NCI-H1417 (cell line): Measurements from ENCODE around the gene CCDC30.
A peak's percentile ranks its signal among the peaks of the same experiment; 100 is the strongest.
"Not testable (repeated sequence)": the region's sequence is repeated elsewhere in the genome, so short reads cannot be mapped to it uniquely, and the experiment has no call there.

ENCODE experiments used
- DNase-seq, 3 experiments: peaks; one replicate each; lab custom pipeline; 2025; lab: John Stamatoyannopoulos, UW

CCDC30 gene

DNA sequence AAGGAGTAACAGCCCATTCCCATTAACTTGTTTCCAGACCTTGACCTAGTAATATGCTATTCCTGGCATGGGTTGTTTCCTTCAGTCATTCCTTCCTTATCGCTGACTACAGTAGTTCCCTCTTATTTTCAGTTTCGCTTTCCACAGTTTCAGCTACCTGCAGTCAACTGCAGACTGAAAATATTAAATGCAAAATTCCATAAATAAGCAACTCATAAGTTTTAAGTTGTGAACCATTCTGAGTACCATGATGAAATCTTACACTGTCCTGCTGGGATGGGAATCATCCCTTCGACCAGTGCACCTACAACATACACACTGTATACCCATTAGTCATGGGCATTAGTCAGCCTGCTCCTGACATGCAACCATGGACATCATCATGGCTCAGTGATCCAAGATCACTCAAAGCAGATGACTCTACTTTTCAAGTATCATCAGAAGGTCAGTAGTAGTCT lies 66.7 kb downstream of the CCDC30 start:
- no peak for DNase-seq

- DNase-seq: no peak
These were observed 68.0 kb downstream of the CCDC30 start for GRCh38 chr1:42531043-42531442.

- DNase-seq: no peak
These were observed 70.2 kb downstream of the CCDC30 start for GRCh38 chr1:42533101-42533863.

GRCh38 chr1:42541104-42541503 lies 78.0 kb downstream of the CCDC30 start:
- no peak for DNase-seq

DNA sequence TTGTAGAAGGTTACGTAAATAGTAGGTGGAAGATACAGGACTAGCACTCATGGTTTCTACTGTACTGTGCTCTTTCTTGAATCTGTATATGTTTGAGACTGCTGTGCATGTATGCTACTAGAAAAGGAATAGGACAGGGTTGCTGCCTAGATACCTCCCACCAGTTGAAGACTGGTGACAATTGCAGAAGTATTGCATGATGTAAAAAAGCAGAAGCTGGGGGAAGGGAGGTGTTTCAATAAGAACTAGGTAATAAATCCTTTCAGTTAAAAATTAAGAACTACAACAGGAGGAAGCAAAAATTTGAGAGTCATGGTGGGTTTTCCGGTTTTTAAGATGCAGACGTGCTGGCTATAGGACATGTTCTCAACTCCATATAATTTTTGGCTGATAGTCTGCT lies 88.1 kb downstream of the CCDC30 start:
- no peak for DNase-seq

DNA sequence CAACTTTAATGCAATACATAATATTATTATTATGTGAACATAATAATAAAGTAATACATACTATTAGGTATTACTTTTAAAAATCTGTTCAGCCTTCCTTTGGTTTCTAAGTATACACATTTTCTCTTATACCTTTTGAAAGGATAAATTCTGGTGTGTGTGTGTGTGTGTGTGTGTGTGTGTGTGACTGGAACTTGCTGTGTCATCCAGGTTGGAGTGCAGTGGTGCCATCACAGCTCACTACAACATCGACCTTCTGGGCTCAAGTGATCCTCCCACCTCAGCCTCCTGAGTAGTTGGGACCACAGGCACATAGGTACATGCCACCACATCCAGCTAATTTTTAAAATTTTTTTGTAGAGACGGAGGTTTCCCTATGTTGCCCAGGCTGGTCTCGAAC lies 88.5 kb downstream of the CCDC30 start:
- DNase-seq: no peak

GRCh38 chr1:42552636-42553035 lies 89.5 kb downstream of the CCDC30 start:
- no peak for DNase-seq

DNA sequence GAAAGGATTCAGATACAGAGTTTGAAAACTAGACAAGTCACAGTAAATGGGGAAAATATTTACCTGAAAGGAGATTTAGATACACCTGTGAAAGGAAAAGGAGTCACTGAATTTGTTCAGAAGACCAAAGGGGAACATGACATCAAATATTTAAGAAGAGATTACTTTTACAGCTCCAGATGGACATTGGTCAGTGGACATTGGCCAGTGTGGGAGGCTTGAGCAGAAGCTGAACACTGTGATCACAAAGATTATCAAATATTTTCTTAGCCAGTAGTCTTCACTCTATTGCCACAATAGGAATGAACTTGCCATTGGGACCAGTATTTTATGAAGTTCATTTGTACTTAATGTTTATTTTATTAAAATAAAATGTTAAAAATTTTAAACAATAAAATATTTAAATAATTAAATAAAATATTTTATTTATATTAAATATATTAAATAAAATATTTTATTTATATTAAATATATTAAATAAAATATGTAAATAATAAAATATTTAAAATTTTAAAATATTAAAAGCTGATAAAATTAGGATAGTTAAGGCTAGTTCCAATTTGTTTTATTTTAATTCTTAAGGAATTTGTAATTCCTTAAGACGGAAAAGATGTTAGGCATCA lies 94.3 kb downstream of the CCDC30 start:
- DNase-seq: no peak

DNA sequence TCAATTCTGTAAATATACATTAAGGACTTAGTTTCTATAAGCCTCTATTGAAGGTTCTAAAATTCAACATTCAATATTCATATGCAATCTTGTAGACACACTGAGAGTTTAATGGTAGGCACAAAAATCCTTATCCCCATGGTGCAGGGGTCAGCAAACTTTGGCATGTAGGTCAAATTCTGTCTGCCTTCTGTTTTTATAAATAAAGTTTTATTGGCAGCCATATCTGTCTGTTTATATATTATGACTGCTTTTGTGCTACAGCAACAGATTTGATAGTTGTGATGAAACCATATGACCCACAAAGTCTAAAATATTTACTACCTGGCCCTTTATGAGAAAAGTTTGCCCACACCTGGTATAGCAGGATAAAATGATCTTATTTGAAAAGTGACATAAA lies 104.0 kb downstream of the CCDC30 start:
- DNase-seq: no peak

- no peak for DNase-seq
These were observed 113.8 kb downstream of the CCDC30 start for GRCh38 chr1:42576935-42577334.

DNA sequence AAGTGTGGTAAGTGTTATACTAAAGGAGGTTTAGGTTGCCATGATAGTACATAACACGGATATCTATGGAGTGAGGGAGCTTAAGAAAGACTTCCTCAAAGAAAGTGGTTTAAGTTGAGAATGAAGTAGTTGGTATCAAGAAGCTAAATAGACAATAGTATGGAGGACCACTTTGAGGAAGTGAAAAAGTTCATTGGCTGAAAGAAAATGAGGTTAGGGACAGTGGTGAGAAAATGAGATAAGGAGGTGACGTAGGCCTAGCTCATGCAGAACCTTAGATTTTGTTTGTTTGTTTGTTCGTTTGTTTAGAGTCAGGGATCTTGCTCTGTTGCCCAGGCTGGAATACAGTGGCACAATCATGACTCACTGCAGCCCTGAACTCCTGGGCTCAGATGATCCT lies 122.9 kb downstream of the CCDC30 start:
- DNase-seq: no peak

DNA sequence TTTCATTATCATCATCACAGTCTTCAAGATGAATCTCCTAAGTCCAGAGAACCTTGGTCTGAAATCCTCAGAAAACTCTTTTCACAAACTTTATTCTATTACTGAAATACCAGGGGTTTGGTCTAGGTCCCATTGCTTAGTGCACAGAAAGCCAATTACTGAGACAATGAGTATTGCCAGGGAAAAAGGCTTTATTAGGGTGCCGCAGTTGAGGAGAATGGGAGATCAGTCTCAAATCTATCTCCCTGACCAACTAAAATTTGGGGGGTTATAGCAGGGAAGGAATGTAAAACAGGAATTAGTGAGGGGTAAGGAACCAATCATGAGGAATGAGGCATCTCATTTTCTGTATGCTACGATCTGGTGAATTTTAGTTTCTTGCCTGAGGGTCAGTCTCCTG lies 124.7 kb downstream of the CCDC30 start:
- no peak for DNase-seq

GRCh38 chr1:42592811-42593210 lies 129.7 kb downstream of the CCDC30 start:
- no peak for DNase-seq

DNA sequence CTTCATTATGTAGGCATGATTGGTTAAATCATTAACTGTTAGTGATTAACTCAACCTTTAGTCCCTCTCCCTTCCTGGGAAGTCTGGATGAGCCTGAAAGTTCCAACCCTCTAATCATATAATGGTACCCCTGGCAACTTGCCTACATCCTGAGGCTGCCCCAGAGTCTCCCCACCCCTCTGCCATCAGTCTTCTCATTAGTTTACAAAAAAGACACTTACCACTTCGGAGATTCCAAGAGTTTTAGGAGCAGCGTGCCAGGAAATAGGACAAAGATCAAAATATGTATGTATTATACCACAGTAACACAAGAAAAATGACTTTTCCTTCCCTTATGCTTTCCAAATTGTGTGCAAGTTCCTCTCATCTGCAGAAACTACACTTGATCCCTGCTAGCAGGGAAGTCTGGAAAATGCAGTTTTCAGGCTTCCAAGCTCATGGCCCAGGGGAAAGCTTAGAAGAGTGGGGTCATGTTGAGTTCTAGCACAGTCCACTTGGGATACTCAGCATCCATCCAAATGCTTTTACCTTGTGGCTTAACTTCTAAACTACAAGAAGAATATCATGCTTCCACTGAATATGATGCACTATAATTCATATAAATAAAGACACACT lies 130.5 kb downstream of the CCDC30 start:
- no peak for DNase-seq

- no peak for DNase-seq
These were observed 138.4 kb downstream of the CCDC30 start for GRCh38 chr1:42601472-42601871.

DNA sequence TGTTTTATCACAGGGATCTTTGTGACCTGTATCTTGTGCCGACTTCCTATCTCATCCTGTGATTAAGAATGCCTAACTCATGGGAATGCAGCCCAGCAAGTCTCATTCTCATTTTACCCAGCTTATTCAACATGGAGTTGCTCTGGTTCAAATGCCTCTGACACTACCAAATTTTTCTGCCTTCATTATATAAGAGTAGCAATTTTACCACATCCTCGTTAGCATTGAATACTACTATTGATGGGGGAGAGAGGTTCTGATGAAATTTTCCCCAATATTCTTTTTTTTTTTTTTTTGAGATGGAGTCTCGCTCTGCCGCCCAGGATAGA lies 150.7 kb downstream of the CCDC30 start:
- no peak for DNase-seq

- no peak for DNase-seq
These were observed 155.8 kb downstream of the CCDC30 start for GRCh38 chr1:42618866-42619265.

GRCh38 chr1:42620307-42620706 lies 157.2 kb downstream of the CCDC30 start:
- DNase-seq: no peak

- DNase-seq: not testable (repeated sequence)
These were observed 158.1 kb downstream of the CCDC30 start for GRCh38 chr1:42621180-42621579.

GRCh38 chr1:42627205-42627604 lies 164.1 kb downstream of the CCDC30 start:
- not testable (repeated sequence) for DNase-seq

DNA sequence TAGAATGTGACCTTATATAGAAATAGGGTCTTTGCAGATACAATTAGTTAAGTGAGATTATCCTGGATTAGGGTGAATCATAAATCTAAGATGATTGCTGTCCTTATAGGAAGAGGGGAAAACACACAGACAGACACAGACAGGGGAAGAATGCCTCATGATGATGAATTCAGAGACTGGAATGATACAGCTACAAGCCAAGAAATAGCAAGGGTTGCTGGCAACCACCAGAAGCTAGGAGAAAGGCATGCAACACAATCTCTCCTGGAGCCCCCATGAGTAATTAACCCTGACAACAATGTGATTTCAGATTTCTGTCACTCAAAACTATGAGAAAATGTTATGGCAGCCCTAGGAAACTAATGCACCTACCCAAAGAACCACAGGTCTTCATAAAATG lies 176.0 kb downstream of the CCDC30 start:
- DNase-seq: no peak

DNA sequence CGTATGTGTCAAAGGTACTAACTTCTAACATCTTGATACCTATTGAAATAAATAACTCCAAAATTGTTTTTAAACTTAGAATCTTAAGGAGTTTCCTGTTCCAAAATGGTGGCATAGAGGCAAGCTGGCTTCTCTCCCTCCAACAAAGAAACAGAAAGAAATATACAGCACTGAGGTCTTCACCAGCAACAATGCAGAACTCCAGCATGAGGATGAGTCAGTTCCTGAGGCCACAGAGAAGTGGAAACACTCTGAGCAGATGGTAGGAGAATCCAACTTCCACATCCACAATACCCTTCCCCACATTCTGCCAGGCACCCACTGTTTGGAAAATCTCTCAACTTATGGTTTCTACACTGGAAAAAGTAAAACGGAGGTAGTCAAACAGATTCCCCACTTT lies 183.0 kb downstream of the CCDC30 start:
- DNase-seq: no peak

DNA sequence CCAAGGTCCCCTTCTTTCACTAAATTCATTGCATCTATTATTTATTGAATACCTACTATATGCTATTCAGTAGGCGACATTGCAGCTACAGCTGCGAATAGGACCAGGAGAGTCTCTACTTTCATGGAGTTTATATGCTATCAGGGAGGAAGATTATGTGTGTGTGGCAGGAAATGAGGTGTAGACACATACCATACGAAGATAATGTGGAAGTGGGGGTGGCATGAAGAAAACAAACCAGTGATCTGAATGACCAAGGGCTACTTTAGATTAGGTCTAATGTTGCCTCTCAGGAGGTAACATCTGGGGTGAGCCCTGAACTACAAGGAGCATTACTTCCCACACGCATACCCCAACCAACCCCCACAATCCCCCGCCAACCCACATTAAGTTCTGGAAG lies 194.1 kb downstream of the CCDC30 start:
- peak in 2 of 3 experiments; percentile 24 to 70 for DNase-seq
